WTC11 (cell line): ENCODE measurements around the gene SIT1. TPM values are rescaled to one million over a fixed set of nuclear protein-coding genes. Genes with fewer than 3 reads are reported as not detected.

Experiments used
- ATAC-seq: fragments of 200-7000 bp; cut with Tn5 transposase; 2 replicates; pipeline ENCODE4 v1.10.0; 2021; ENCODE audit warnings: mild to moderate bottlenecking, moderate library complexity
- CTCF ChIA-PET: fragments of 300-600 bp; sonication (Branson Sonifier 250); formaldehyde crosslinking; loops from one replicate; lab custom pipeline; 2021; ENCODE audit warnings: antibody characterized with exemption; lab: Charles Lee
- POLR2A ChIA-PET: fragments of 350-600 bp; sonication (Branson Sonifier 250); formaldehyde crosslinking; loops from one replicate; lab custom pipeline; 2021; ENCODE audit warnings: antibody characterized with exemption; lab: Charles Lee
- DNase-seq: peaks from one replicate; pipeline ENCODE4 v3.0.0; 2021; ENCODE audit warnings: low spot score
- H3K27ac Mint-ChIP-seq: 2 replicates; pipeline ENCODE4 v1.8.0; 2021; ENCODE audit warnings: mixed read lengths
- H3K27me3 Mint-ChIP-seq: 2 replicates; pipeline ENCODE4 v1.8.0; 2021; ENCODE audit warnings: low read depth, mild to moderate bottlenecking, moderate library complexity, mixed read lengths
- H3K36me3 Mint-ChIP-seq: 2 replicates; pipeline ENCODE4 v1.8.0; 2021; ENCODE audit warnings: mixed read lengths
- H3K4me1 Mint-ChIP-seq: 2 replicates; pipeline ENCODE4 v1.8.0; 2022; ENCODE audit warnings: mixed read lengths
- H3K4me3 Mint-ChIP-seq: 2 replicates; pipeline ENCODE4 v1.8.0; 2021; ENCODE audit warnings: mild to moderate bottlenecking, moderate library complexity, mixed read lengths
- H3K9me3 Mint-ChIP-seq: 2 replicates; pipeline ENCODE4 v1.8.0; 2021; ENCODE audit warnings: mixed read lengths
- ATF1 ChIP-seq: sonication (generic); formaldehyde crosslinking; IDR thresholded peaks from 2 replicates; pipeline ENCODE4 v1.8.1; 2023; ENCODE audit warnings: mild to moderate bottlenecking, moderate library complexity, missing genetic modification reagents
- ATF2 ChIP-seq: sonication (generic); formaldehyde crosslinking; IDR thresholded peaks from 2 replicates; pipeline ENCODE4 v1.8.1; 2022; ENCODE audit warnings: low read depth, missing genetic modification reagents, borderline replicate concordance
- ATF3 ChIP-seq: sonication (generic); formaldehyde crosslinking; conservative IDR thresholded peaks from 2 replicates; pipeline ENCODE4 v1.8.1; 2022; ENCODE audit warnings: mild to moderate bottlenecking, missing genetic modification reagents
- ELF4 ChIP-seq: sonication (generic); formaldehyde crosslinking; IDR thresholded peaks from 2 replicates; pipeline ENCODE4 v1.8.1; 2022; ENCODE audit warnings: low read depth, mild to moderate bottlenecking, moderate library complexity, missing genetic modification reagents
- FOXP1 ChIP-seq: sonication (generic); formaldehyde crosslinking; IDR thresholded peaks from 2 replicates; pipeline ENCODE4 v1.8.0; 2022; ENCODE audit warnings: missing genetic modification reagents, mild to moderate bottlenecking, moderate library complexity, borderline replicate concordance
- GABPB1 ChIP-seq: sonication (generic); formaldehyde crosslinking; IDR thresholded peaks from 2 replicates; pipeline ENCODE4 v1.8.1; 2023; ENCODE audit warnings: mild to moderate bottlenecking, missing genetic modification reagents
- IRF1 ChIP-seq: sonication (generic); formaldehyde crosslinking; IDR thresholded peaks from 2 replicates; pipeline ENCODE4 v1.8.0; 2023; ENCODE audit warnings: missing genetic modification reagents
- MXD4 ChIP-seq: fragments of 250-450 bp; sonication (Bioruptor Pico); IDR thresholded peaks from 2 replicates; pipeline ENCODE4 v1.8.0; 2021; ENCODE audit warnings: mild to moderate bottlenecking, moderate library complexity, borderline replicate concordance
- MYBL2 ChIP-seq: sonication (generic); formaldehyde crosslinking; IDR thresholded peaks from 2 replicates; pipeline ENCODE4 v1.8.1; 2023; ENCODE audit warnings: mild to moderate bottlenecking, moderate library complexity, missing genetic modification reagents
- NFE2L1 ChIP-seq: sonication (generic); formaldehyde crosslinking; IDR thresholded peaks from 2 replicates; pipeline ENCODE4 v1.8.1; 2023; ENCODE audit warnings: missing genetic modification reagents
- NFYB ChIP-seq: sonication (generic); formaldehyde crosslinking; conservative IDR thresholded peaks from 2 replicates; pipeline ENCODE4 v1.8.0; 2022; ENCODE audit warnings: low read depth, missing genetic modification reagents
- NR3C1 ChIP-seq: sonication (generic); formaldehyde crosslinking; conservative IDR thresholded peaks from 2 replicates; pipeline ENCODE4 v1.8.1; 2023; ENCODE audit warnings: low read depth, mild to moderate bottlenecking, missing genetic modification reagents
- PRDM15 ChIP-seq: sonication (generic); formaldehyde crosslinking; IDR thresholded peaks from 2 replicates; pipeline ENCODE4 v1.8.0; 2022; ENCODE audit warnings: missing genetic modification reagents
- STAT6 ChIP-seq: sonication (generic); formaldehyde crosslinking; conservative IDR thresholded peaks from 2 replicates; pipeline ENCODE4 v1.8.1; 2023; ENCODE audit warnings: mild to moderate bottlenecking, low read depth, missing genetic modification reagents, moderate library complexity
- TCF7 ChIP-seq: sonication (generic); formaldehyde crosslinking; IDR thresholded peaks from 2 replicates; pipeline ENCODE4 v1.8.0; 2022; ENCODE audit warnings: mild to moderate bottlenecking, low read depth, missing genetic modification reagents, moderate library complexity
- ZBTB21 ChIP-seq: sonication (generic); formaldehyde crosslinking; IDR thresholded peaks from 2 replicates; pipeline ENCODE4 v1.8.1; 2023; ENCODE audit warnings: mild to moderate bottlenecking, missing genetic modification reagents, borderline replicate concordance
- ZNF263 ChIP-seq: sonication (generic); formaldehyde crosslinking; IDR thresholded peaks from 2 replicates; pipeline ENCODE4 v1.8.1; 2022; ENCODE audit warnings: low read depth, mild to moderate bottlenecking, moderate library complexity, missing genetic modification reagents
- ZNF396 ChIP-seq: fragments of 250-450 bp; sonication (Bioruptor Pico); IDR thresholded peaks from 2 replicates; pipeline ENCODE4 v1.8.0; 2021; ENCODE audit warnings: mild to moderate bottlenecking, moderate library complexity, borderline replicate concordance
- ZNF425 ChIP-seq: fragments of 250-450 bp; sonication (Bioruptor Pico); conservative IDR thresholded peaks from 2 replicates; pipeline ENCODE4 v1.9.0; 2021; ENCODE audit warnings: mild to moderate bottlenecking
- ZNF671 ChIP-seq: fragments of 250-450 bp; sonication (Bioruptor Pico); IDR thresholded peaks from 2 replicates; pipeline ENCODE4 v1.8.0; 2021; ENCODE audit warnings: mild to moderate bottlenecking
- total RNA-seq: library from RNA; stranded (reverse); gene quantifications from 3 replicates; pipeline ENCODE4 v1.2.3, GENCODE V29; 2021

Gene SIT1
- total RNA-seq, 1 experiment from 2014 or later = 4.1 TPM

GRCh38 chr9:35659340-35659739 lies 8.6 kb upstream of the SIT1 start (continued):
- TF ChIP-seq ZNF396 (no peak), TCF7 (CRISPR knock-in tag) (no peak), GABPB1 (CRISPR knock-in tag) (no peak), NFYB (no peak)
- TF ChIP-seq, all 79 proteins: peak for 0

- peaks cover 31% of the 10 kb centered on the region for H3K4me1 Mint-ChIP-seq
- POLR2A ChIA-PET = interaction anchor here (2.3 to 6.8 kb wide), 2 partner anchors 12 to 32 kb away, joined by 21 to 38 read pairs; partner anchors contain the start of gene TPM2
- ATAC-seq = no peak
- H3K27ac Mint-ChIP-seq = peak overlapping the region; percentile 64
- peak overlapping the region; percentile 85 for H3K4me3 Mint-ChIP-seq
- no peak for DNase-seq
- H3K36me3 Mint-ChIP-seq = peaks cover 39% of the 10 kb centered on the region
- CTCF ChIA-PET = interaction anchor here (1.0 to 10.2 kb wide), 14 partner anchors 9 to 132 kb away, joined by 3 to 127 read pairs (median 13); partner anchors contain the start of genes CREB3, SIT1, TESK1 and TLN1
- peaks cover 23% of the 10 kb centered on the region for H3K27me3 Mint-ChIP-seq
- no peak for TF ChIP-seq ZNF425
- no peak for TF ChIP-seq ATF1 (CRISPR knock-in tag)
- 0 out of 2 replicates have a peak, but pooled peaks have one; percentile 1 for TF ChIP-seq MYBL2 (CRISPR knock-in tag)
- no peaks in the 10 kb centered on the region for H3K9me3 Mint-ChIP-seq
Measured at GRCh38 chr9:35658968-35659220, 8.2 kb upstream of the SIT1 start.

- DNase-seq = peak; percentile 84
- Mint-ChIP-seq H3K36me3 (peaks cover 38% of the 10 kb centered on the region), H3K27me3 (peaks cover 23% of the 10 kb centered on the region), H3K27ac (peak within 1 kb of the TSS; percentile 100), H3K4me3 (peak within 1 kb of the TSS; percentile 85), H3K9me3 (no peaks in the 10 kb centered on the region), H3K4me1 (peaks cover 27% of the 10 kb centered on the region)
- ChIA-PET CTCF (interaction anchor here (0.6 to 10.2 kb wide), 28 partner anchors 9 to 623 kb away, joined by 3 to 127 read pairs (median 5); partner anchors contain the start of genes CREB3, HINT2, SIT1 and TESK1), POLR2A (interaction anchor here (0.8 to 6.8 kb wide), 5 partner anchors 12 to 98 kb away, joined by 3 to 38 read pairs (median 5); partner anchors contain the start of gene TPM2)
- ATAC-seq = peak; percentile 58
- peak; percentile 19; the same call in 1 of the 2 replicates for TF ChIP-seq ZBTB21
- TF ChIP-seq ATF3 = no peak
- TF ChIP-seq ZNF396 = no peak
- TF ChIP-seq ELF4 (CRISPR knock-in tag) = no peak
- peak; percentile 75; the same call in 1 of the 2 replicates for TF ChIP-seq IRF1
- no peak for TF ChIP-seq NFE2L1 (CRISPR knock-in tag)
- no peak for TF ChIP-seq ATF2 (CRISPR knock-in tag)
- no peak for TF ChIP-seq ZNF671 (CRISPR knock-in tag)
- 0 out of 2 replicates have a peak, but pooled peaks have one; percentile 43 for TF ChIP-seq NR3C1 (CRISPR knock-in tag)
- no peak for TF ChIP-seq PRDM15 (CRISPR knock-in tag)
- no peak for TF ChIP-seq ZNF263 (CRISPR knock-in tag)
- peak; percentile 77; the same call in 1 of the 2 replicates for TF ChIP-seq FOXP1
- TF ChIP-seq MXD4 (CRISPR knock-in tag) = no peak
- TF ChIP-seq STAT6 (CRISPR knock-in tag) = 0 out of 2 replicates have a peak, but pooled peaks have one; percentile 51
Measured at GRCh38 chr9:35658137-35658967, 7.6 kb upstream of the SIT1 start, which contains the start of gene CCDC107. TSS of gene CCDC107 (plus strand) at chr9:35658292. CDS start at chr9:35658380, 88 bp downstream.
